Stimulated activated CD4-positive, alpha-beta T cell treated with anti-CD3 and anti-CD28 coated beads, Interleukin-2, amount 100 ng/mL, for 48 hours (primary cell): Measurements from ENCODE around the gene MAGEL2.
"Not testable (repeated sequence)": the region's sequence is repeated elsewhere in the genome, so short reads cannot be mapped to it uniquely, and the experiment has no call there.

Experiments
- DNase-seq, 2 donors: peaks; one replicate each; pipeline ENCODE4 v3.0.0-alpha.2; 2020

MAGEL2 gene

GRCh38 chr15:23602124-23602523 lies 45.5 kb downstream of the MAGEL2 start:
- DNase-seq, result no peak

- no peak for DNase-seq
Observed at GRCh38 chr15:23599053-23599452, 48.6 kb downstream of the MAGEL2 start.

- DNase-seq, result not testable (repeated sequence)
Observed at GRCh38 chr15:23597278-23597677, 50.4 kb downstream of the MAGEL2 start.

- no peak for DNase-seq
Observed at GRCh38 chr15:23596736-23597135, 50.9 kb downstream of the MAGEL2 start.

- no peak for DNase-seq
Observed at GRCh38 chr15:23595368-23595767, 52.3 kb downstream of the MAGEL2 start.

GRCh38 chr15:23594252-23594770 lies 53.4 kb downstream of the MAGEL2 start:
- no peak for DNase-seq
